Peyer's patch (tissue), 4 donors: ENCODE data around the gene FER. TPM values are rescaled to one million over a fixed set of nuclear protein-coding genes. Genes with fewer than 3 reads are reported as not detected.
"Not testable (repeated sequence)": the region's sequence is repeated elsewhere in the genome, so short reads cannot be mapped to it uniquely, and the experiment has no call there.

ENCODE experiments used
- DNase-seq, 3 donors: peaks; one replicate each; pipeline ENCODE4 v3.0.0-alpha.2; 2017 to 2019
- H3K27ac ChIP-seq, 4 donors: fragments of 200-600 bp; sonication (generic); one replicate each; pipeline ENCODE4 v1.5.1; 2016 to 2019
- H3K27me3 ChIP-seq, 2 donors: fragments of 200-600 bp; sonication (generic); one replicate each; pipeline ENCODE4 v1.5.1; 2019
- H3K36me3 ChIP-seq, 3 donors: fragments of 200-600 bp; sonication (generic); one replicate each; pipeline ENCODE4 v1.5.1; 2016 to 2019
- H3K4me1 ChIP-seq, 4 donors: fragments of 200-600 bp; sonication (generic); one replicate each; pipeline ENCODE4 v1.5.1; 2016 to 2019
- H3K4me3 ChIP-seq, 4 donors: fragments of 200-600 bp; sonication (generic); 1 replicate in 3 of 4; 2 replicates in 1 of 4; pipeline ENCODE4 v1.5.1; 2016 to 2019; ENCODE audit warnings: mild to moderate bottlenecking in 1 of 4
- H3K9me3 ChIP-seq, 4 donors: fragments of 200-600 bp; sonication (generic); one replicate each; pipeline ENCODE4 v1.5.1; 2016 to 2019; ENCODE audit warnings: mild to moderate bottlenecking in 1 of 4
- CTCF ChIP-seq, 6 experiments: fragments of 450-650 bp in 4 of 6; fragments of 200-600 bp in 2 of 6; sonication (generic) in 1 of 6; IDR thresholded peaks; one replicate each; pipeline ENCODE4 v1.5.1; 2017 to 2019; ENCODE audit warnings: antibody characterized with exemption in 6 of 6, mild to moderate bottlenecking in 3 of 6, moderate library complexity in 1 of 6
- POLR2A ChIP-seq, 2 donors: fragments of 450-650 bp; IDR thresholded peaks; one replicate each; pipeline ENCODE4 v1.5.1; 2017; ENCODE audit warnings: antibody characterized with exemption in 2 of 2, mild to moderate bottlenecking in 2 of 2, moderate library complexity in 2 of 2
- total RNA-seq, 4 donors: library from RNA; depleted of rRNA; stranded (reverse); fragments of >200 nt; gene quantifications; one replicate each; pipeline ENCODE4 v1.1.0, GENCODE V29; 2016

FER gene
- total RNA-seq, 4 donors from 2014 or later: 8.4 to 104 (median 12.5) TPM

- H3K4me1 ChIP-seq: no peaks in the 10 kb centered on the region
- DNase-seq: no peak
- no peak for TF ChIP-seq POLR2A (IDR thresholded peaks at IDR 0.05)
- TF ChIP-seq CTCF (IDR thresholded peaks at IDR 0.05): no peak
- H3K36me3 ChIP-seq: no peaks in the 10 kb centered on the region
- H3K27me3 ChIP-seq: no peaks in the 10 kb centered on the region
- H3K27ac ChIP-seq: no peak overlapping the region
- H3K9me3 ChIP-seq: no peaks in the 10 kb centered on the region
- H3K4me3 ChIP-seq: no peak overlapping the region
Measured at GRCh38 chr5:108760512-108760911, 12.8 kb downstream of the FER start.

GRCh38 chr5:108762660-108763059 lies 15.0 kb downstream of the FER start:
- Histone ChIP-seq H3K27ac (no peak overlapping the region), H3K27me3 (no peaks in the 10 kb centered on the region), H3K4me1 (no peaks in the 10 kb centered on the region), H3K9me3 (no peaks in the 10 kb centered on the region), H3K4me3 (no peak overlapping the region), H3K36me3 (no peaks in the 10 kb centered on the region)
- no peak for DNase-seq
- no peak for TF ChIP-seq CTCF (IDR thresholded peaks at IDR 0.05)
- TF ChIP-seq POLR2A (IDR thresholded peaks at IDR 0.05): no peak

GRCh38 chr5:108763222-108763916 lies 15.7 kb downstream of the FER start:
- Histone ChIP-seq H3K9me3 (no peaks in the 10 kb centered on the region), H3K27me3 (no peaks in the 10 kb centered on the region), H3K27ac (no peak overlapping the region), H3K4me3 (no peak overlapping the region), H3K36me3 (no peaks in the 10 kb centered on the region), H3K4me1 (no peaks in the 10 kb centered on the region)
- no peak for DNase-seq
- TF ChIP-seq POLR2A (IDR thresholded peaks at IDR 0.05) (no peak), CTCF (IDR thresholded peaks at IDR 0.05) (no peak)

GRCh38 chr5:108765647-108766046 lies 17.9 kb downstream of the FER start:
- TF ChIP-seq CTCF (IDR thresholded peaks at IDR 0.05) (no peak), POLR2A (IDR thresholded peaks at IDR 0.05) (no peak)
- Histone ChIP-seq H3K36me3 (no peaks in the 10 kb centered on the region), H3K4me1 (no peaks in the 10 kb centered on the region), H3K4me3 (no peak overlapping the region), H3K27ac (no peak overlapping the region), H3K9me3 (no peaks in the 10 kb centered on the region), H3K27me3 (no peaks in the 10 kb centered on the region)
- DNase-seq: no peak

GRCh38 chr5:108766916-108767315 lies 19.2 kb downstream of the FER start:
- H3K4me1 ChIP-seq, DNase-seq, H3K9me3 ChIP-seq, H3K27me3 ChIP-seq, H3K36me3 ChIP-seq, H3K27ac ChIP-seq, H3K4me3 ChIP-seq: not testable (repeated sequence)

- TF ChIP-seq POLR2A (IDR thresholded peaks at IDR 0.05): no peak
- no peak for TF ChIP-seq CTCF (IDR thresholded peaks at IDR 0.05)
- Histone ChIP-seq H3K27ac (no peak overlapping the region), H3K9me3 (no peaks in the 10 kb centered on the region), H3K4me1 (no peaks in the 10 kb centered on the region), H3K36me3 (no peaks in the 10 kb centered on the region), H3K4me3 (no peak overlapping the region), H3K27me3 (no peaks in the 10 kb centered on the region)
- DNase-seq: no peak
Measured at GRCh38 chr5:108769352-108769751, 21.7 kb downstream of the FER start.
